ENCODE measurements around the gene RRBP1.

RRBP1 gene

DNA sequence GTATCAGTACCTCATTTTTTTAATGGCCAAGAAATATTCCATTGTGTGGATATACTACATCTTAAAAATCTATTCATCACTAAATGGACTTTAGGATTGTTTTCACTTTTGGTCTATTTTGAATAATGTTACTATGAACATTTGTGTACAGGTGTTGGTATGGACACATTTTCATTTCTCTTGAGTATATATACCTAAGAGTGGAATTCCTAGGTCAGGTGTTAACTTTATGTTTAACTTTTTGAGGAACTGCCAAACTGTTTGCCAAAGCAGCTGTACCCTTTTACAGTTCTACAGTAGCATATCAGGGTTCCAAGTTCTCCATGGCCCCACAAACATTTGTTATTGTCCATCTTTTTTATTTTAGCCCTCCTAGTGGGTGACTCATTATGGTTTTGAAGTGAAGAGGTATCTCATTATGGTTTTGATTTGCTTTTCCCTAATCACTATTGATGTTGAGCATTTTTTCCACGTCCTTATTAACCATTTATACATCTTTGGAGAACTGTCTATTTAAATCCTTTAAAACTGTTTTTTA, 84.0 kb downstream of the RRBP1 start:
- no peak for DNase-seq

DNA sequence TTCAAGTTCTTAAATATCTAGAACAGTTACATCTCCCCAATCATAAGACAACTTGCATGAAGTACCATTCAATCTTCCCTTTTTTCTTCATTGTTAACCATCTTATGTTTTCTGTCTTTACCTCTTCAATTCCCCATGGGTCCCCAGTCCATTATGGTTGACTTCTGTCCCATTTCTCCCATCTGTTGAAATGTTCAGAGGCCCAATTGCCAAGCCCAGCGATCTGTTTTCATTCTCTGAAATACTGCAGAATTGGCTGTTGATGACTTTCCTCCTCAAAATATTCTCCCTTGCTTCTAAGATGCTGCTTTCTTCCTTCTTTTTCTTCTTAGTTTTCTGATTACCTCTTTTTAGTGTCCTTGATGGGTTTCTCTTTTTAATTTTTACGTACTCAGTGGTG, 86.2 kb downstream of the RRBP1 start:
- DNase-seq, result no peak

DNA sequence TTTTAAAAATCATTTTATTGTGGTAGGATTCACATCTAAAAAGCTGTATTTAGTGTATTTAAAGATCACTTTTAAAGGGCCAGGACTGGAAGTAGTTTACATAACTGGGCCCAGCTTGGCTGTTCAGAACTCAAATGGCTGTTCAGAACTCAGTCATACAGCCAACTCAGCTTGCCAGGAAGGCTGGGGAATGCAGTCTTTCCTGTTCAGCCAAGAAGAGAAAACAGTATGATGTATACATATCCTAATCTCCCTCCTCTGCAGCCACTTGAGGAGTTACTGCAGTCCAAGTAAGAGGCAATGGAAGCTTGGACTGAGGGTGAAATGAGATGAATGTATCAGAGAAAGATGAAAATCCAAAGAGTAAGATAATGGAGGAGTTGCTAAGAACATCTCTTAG, 87.6 kb downstream of the RRBP1 start:
- no peak for DNase-seq

DNA sequence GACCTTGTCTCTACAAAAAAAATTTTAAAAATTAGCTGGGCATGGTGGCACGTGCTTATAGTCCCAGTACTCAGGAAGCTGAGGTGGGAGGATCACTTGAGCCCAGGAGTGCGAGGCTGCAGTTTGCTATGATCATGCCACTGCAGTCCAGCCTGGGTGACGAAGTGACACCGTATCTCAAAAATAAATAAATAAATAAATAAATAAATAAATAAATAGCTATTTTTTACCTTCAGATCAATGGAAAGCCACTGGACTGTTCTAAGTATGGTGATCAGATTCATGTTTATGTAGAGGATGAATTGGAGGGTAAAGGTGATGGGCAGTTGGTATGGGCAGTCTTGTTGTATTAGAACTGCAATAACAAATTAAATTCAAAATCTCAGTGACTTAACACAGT, 88.1 kb downstream of the RRBP1 start:
- DNase-seq, result no peak

DNA sequence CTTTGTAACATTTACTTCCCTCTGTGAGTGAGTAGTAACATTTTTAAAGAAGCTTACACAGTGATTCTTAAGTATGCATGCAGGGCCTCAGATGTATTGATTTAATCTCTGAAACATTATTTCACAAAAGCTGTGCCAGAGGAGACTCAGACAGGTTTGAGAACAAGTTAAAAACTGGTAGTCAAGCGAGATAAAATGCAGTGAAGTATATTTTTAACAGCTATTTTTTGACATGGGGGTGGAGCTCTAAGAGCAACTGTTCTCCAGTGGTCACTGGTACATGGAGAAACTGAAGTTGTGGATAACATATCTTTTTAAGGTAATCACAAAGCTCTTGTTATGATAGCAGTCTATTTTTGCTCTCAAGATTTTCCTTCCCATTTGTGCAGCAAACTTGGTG, 91.8 kb downstream of the RRBP1 start:
- DNase-seq, result no peak

DNA sequence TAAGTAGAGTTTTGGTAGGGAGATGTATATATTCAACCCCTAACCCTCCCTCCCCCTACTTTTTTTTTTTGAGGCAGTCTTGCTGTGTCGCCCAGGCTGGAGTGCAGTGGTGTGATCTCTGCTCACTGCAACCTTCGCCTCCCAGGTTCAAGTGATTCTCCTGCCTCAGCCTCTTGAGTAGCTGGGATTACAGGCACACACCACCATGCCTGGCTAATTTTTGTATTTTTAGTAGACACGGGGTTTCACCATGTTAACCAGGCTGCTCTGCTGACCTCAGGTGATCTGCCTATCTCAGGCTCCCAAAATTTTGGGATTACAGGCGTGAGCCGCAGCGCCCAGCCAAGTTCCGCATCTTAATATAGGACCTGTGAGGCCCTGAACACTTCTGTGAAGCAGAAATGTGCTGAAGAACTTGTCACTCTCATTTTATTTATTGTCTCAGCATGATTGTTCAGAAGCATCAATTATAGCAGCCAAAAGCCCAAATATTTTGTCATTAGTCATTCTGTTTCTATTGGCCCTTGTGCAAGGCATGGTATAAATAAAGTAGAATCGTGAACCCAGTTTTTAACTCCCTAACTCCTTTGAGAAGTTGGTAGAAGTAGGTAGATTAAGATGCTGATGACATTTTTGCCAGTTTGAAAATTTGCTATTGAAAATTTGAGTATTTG, 92.7 kb downstream of the RRBP1 start:
- no peak for DNase-seq

DNA sequence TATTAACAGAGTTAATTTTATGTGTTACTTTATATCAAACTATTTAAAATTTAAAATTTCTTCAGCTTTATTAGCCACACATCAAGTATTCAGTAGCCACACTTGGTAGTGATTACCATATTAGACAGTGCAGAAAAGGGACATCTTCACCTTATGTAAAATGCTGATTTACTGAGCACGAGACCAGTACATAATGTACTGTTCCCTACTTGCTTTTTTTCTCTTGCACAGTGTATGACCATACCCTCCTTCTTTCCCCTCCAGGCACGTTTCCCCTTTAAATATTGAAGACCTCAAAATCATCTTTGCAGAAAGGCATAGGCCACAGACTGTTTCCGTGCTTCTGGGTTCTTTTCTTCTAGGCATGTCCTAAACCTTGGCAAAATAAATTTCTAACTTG, 94.2 kb downstream of the RRBP1 start:
- no peak for DNase-seq

DNA sequence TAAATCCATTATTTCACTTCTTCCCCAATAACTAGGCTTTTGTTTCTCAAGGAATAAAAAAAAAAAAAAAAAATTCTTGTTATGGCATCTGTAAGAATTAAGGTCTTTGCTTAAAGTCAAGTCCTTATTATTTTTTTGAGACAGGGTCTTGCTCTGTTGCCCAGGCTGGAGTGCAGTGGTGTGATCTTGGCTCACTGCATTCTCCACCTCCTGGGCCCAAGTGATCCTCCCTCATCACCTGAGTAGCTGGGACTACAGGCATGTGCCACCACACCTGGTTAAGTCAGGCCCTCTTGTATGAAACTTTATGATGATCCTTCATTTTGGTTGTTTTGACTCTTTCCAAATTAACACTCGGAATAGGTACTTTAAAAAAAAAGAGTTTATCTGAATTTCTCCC, 94.9 kb downstream of the RRBP1 start:
- no peak for DNase-seq

DNA sequence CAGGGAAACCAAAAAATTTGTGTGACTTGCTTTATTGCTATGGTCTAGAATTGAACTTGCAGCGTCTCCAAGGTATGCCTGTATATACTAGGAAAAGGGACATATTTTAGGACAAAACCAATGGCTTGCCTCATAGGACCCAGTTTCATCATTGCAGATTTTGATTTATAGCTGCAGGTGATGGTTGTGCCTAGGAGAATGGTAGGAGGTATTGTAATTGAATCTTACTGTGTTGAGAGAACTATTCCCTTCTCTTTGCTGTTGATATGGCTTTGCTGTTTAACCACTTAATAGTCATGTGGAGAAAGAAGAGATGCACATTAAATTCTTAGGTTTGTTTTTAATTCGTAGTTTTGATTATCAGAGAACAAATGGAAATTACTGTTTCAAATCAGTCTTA, 95.8 kb downstream of the RRBP1 start:
- DNase-seq, result no peak

DNA sequence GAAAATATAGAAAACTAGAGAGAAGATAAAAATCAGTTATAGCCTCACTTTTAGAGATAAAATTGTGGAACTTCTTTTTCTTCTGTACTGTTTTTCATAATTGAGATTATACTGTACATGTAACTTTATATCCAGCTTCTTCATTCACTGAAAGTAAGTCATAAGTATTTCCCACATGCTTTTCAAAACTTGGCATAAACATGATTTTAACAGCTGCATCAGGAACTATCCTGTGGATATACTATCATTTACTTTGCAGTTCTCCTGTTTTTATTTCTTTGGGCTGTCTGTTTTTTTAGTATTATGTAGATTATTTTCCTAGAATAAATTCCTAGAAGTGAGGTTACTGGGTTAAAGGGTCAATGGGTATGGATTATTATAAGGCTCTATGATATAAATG, 97.4 kb downstream of the RRBP1 start:
- DNase-seq, result no peak

DNA sequence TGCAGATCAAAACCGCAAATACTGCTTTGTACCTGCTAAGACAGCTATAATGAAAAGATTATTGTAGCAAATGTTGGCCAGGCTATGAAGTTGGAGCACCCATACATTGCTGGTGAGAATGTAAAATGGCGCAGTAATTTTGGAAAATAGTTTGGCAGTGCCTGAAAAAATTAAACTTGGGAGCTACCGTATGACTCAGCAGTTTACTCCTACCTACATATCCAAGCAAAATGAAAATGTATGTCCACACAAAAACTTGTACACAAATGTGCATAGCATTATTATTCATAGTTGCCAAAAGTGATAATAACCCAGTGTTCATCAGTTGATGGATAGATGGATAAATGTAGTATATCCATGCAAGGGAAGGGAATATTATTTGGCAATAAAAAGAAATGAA, 98.9 kb downstream of the RRBP1 start:
- no peak for DNase-seq

DNA sequence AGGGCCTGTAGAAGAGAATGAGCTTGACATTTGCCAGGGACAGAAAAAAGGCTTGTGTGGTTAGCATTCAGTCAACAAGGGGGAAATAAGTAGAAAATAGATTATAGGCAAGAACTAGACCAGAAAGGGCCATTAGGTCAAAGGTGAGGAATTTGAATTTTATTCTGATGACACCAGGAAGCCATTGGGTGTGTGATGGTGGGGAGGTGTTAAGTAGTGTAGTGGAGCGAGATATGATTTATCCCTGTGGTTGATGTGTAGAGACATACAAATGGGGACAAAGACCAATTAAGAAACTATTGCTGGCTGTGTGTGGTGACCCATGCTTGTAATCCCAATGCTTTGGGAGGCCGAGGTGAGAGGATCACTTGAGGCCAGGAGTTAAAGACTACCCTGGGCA, 101.1 kb downstream of the RRBP1 start:
- DNase-seq, result no peak

DNA sequence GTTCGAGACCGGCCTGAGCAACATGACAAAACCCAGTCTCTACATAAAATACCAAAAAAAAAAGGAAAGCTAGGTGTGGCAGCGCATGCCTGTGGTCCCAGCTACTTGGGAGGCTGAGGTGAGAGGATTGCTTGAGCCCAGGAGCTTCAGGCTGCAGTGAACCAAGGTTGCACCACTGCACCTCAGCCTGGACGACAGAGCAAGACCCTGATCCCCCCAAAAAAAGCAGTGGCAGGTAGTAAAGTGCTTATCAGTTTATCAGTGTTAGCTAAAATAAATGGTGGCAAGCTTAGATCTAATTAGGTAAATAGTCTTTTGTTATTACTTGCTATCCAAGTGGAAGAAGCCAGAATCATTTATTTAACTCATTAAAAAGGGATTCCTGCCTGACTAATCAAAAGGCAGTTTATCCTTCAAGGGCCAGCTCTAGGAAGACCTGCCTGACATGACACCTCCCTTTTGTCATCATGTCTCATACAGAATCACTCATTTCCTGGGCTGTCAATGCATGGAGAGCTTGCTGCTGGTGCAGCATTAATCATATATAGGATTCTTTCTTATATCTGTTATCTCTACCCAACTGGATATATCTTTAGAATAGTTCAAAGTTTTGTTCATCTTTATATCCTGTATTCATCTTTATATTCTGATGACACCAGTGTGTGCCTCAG, 102.5 kb downstream of the RRBP1 start:
- no peak for DNase-seq

DNA sequence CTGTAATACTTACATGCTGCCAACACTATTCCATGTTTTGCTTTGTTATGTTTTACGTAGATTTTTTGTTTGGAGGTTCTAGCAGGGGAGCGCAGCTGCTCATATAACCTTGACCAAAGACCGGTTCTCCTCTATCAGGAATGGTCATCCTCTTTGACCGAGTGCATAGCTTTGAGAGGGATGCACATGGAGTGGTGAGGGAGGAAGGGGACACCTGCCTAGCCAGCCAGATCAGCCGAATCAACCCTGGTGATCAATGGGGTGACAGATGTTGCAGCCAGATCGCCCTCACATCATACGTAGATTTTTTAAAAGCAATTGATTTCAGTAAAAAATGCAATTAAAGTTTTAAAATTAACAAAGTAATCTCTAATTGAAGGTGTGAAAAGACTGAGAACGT, 105.8 kb downstream of the RRBP1 start:
- DNase-seq, result no peak

DNA sequence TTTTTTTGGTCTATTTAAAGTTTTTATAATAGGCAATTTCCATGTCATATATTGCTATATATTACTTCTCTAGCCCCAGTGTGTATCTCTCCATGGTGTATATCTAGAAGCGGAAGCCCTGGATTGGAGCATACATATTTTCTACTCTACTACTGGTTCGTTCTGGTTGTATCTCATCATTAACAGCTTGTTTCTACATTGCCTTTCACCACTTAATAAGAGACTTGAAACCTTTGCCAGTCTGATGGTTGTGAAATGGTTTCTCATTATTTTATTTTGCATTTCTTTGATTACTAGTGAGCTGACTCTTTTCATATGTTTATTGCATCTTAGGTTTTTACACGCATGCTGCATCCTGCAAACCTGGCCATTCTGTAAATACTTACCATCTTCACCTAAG, 108.6 kb downstream of the RRBP1 start:
- DNase-seq, result no peak

DNA sequence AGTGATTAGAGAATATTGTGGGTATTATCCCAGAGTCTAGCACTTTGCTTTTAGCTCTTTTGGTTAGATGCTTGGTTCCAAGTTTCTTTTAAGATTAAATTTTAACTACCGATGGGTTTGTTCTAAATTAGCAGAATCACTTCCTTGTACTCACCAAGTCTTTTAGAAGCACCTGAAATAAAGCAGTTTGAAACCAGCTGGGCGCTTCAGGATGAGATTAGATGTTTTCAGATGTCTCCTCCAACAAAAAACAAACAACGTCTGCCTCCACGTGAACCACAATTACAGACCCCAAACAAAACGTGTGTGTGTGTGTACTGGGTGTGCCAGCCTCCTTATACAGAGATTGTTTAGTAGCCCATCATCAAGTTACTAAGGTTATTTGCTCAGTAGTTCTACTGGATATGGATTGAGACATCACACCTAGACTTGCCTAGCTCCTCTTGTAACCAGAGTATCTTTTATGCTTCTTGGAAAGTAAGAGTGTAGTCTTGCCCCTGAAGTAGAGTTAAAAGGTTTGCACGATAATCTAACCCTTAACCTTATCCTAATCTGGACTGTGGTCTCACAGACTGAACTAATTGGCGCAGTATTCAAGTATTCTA, 109.9 kb downstream of the RRBP1 start:
- peak; percentile 26 for DNase-seq

DNA sequence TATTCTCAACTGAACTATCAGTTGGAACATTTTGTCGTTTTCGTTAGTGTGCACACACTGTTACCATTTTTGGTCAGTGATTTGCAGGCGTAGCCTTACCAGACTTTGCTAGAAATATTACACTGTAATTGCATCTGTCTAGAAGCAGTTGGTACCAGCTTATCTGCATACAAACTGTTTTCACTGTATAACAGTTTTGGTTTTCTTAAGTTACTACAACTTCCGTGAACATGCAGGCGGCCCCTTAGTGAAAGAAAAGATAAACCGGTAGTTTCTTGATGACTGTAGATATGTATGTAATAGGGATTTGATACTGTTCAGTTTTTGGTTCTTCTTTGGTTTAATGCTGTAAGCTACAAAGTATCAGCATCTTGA, 110.9 kb downstream of the RRBP1 start:
- no peak for DNase-seq

DNA sequence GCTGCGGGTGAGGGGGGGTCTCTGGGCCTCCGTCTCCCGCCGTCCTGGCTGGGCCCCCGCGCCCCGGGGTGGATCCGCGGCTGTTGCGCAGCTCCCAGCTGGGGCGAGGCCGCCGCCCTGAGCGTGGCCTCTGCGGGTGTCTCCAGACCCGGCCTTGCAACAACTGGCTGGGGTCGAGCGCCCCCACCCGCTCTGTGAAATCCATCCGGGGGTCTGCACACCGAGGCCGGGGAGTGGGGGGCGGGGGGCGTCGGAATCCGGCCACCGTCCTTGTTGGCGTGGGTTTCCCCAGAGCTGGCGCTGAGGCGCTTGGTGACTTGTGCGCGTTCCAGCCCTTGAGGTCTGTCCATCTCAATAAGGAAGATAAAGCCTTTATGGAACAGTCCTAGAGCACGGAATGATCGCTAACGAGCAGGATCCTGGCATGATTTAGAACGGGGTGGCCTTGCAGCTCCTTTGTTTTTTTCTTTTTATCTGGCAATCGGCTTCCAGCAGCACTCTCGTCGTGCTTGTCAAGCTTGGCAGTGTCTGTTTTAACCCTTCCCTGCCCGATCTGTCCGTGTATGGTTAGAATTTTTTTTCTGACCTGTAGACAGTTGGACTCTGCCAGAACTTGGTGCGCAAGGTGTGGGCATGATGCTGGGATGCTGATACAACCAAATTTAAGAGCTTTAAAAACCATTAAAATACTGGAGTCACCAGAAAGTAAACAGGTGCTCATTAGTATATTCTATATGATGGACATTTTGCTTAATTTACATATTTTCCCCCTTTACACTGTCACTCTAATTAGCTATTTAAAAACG, 111.5 kb downstream of the RRBP1 start:
- peak; percentile 56 for DNase-seq

DNA sequence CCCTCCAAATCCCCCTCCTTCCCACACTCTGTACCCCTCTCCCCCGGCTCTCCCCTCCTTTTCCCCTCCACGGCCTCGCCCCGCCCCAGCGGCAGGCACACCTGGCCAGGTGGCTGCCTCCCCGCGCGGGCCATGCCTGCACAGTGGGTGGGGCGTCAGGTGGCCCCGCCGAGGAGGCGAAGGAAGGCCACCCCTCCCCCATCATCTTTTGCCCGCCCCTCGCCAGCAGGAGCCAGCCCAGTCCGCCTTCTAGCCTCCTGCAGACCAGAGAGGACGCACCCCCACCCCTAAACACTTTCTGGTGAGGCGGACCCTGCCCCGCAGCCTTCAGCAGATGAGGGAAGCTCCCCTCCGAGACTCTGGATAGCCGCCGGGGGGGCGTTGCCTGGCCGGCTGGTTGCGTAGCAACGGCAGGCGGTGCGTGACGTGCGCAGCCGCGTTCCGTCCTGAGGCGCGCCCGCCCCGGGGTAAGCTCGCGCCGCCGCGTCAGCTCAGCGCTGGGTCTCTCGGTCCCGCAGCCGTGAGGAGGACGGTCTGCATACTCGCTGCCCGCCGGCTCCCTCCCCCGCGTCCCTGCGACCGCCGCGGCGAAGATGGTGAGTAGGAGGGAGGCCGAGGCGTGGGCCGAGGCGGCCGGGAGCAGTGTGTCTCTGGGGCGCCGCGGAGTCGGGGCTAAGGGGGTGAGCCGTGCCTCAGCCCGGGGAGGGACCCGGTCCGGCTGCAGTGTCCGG, 112.3 kb downstream of the RRBP1 start, which contains the start of gene DSTN:
Gene DSTN (plus strand): TSS at position 460 of the 731 bp plus-strand sequence. CDS start 134 bp downstream, at position 594.
- DNase-seq, result peak; percentile 88

DNA sequence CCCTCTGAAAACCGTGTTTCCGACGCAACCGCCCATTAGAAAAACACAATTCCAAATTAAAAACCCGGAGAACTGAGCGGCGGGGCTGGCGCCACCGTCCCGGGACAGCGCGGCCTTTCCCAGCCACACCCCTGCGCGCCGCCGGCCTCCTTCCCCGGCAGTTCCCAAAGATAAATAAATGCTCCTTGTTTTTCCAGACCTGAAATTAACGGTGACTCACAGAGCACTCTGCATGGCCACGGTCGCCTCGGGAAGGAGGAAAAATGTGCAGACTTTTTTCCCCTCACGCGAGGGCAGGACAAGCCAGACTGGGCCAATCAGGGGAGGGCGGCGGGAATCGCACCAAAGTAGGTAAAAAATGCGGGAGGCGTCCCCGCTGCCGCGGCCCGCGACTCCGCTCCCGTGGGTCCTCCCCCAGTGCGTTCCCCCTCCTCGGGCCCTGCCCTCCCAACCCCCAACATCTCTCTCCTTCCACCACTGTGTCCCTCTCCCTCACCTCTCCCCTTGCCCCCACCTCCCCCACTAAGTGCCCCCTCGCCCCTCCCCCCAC, 113.0 kb downstream of the RRBP1 start:
- peak; percentile 68 for DNase-seq

DNA sequence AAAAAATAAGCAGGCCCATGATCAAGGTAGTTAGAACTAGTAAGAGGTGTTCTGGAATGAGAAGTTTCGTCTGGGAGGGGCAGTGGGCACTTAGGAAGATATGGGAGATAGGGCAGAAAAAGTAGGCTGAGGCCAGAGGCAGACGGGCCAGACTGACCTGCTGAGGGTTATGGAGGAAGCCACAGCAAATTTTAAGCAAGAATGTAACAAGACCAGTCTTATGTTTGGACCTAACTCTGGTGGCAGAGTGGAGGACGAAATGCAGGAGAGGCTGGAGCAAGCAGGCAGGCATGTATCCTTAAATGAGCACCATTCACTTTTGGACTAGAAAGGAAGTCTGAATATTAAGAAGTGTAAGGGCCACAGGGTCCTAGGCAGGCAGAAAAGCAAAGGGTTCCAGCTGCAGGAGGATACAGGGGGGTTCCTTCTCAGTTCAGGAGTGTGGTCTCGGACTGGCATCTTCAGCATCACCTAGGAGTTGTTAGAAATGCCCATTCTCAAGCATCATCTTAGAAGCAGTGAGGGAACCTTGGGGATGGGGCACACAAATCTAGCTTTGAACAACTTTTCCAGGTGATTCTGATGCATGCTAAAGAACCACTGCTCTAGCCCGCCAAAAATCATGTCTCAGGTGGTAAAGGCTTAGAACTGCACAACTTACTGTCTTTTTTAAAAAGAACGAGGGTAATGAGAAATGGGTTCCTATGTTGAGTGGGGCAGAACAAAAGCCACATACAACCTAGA, 113.8 kb downstream of the RRBP1 start:
- DNase-seq, result peak; percentile 8

DNA sequence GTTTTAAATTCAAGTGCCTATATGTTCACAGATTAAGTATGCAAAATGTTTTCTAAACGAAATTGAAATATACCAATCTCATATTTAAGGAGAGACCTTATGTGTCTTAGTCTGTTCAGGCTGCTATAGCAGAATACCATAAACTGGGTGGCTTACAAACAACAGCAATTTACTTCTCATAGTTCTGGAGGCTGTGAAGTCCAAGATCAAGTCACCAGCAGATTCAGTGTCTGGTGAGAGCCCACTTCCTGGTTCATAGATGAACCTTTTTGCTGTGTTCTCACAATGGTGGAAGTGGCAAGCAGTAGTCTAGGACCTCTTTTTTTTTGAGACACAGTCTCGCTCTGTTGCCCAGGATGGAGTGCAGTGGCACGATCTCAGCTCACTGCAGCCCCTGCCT, 115.7 kb downstream of the RRBP1 start:
- DNase-seq, result no peak

Measured in NCI-H2227 treated with DMSO at 0.1 percent for 48 hours (cell line).